Calu3 (cell line): Measurements from ENCODE around the gene CLEC16A. TPM values are rescaled to one million over a fixed set of nuclear protein-coding genes. Genes with fewer than 3 reads are reported as not detected.
A peak's percentile ranks its signal among the peaks of the same experiment; 100 is the strongest.

Source experiments
- BruUV-seq: library from RNA; stranded (reverse); fragments of 400-500 nt; replicated peaks from 2 replicates; lab custom pipeline; 2021; lab: Mats Ljungman, UMichigan
- CTCF ChIA-PET: fragments of 300-600 bp; sonication (Branson Sonifier 250); formaldehyde crosslinking; loops from one replicate; lab custom pipeline; 2022; ENCODE audit warnings: antibody characterized with exemption; lab: Charles Lee
- DNase-seq: peaks from one replicate; pipeline ENCODE4 v3.0.0; 2022
- H3K27ac Mint-ChIP-seq: one replicate; pipeline ENCODE4 v1.8.0; 2022; ENCODE audit warnings: mixed read lengths; ENCODE audit not compliant: unreplicated experiment
- H3K27me3 Mint-ChIP-seq: one replicate; pipeline ENCODE4 v1.8.0; 2022; ENCODE audit warnings: mixed read lengths; ENCODE audit not compliant: unreplicated experiment
- H3K36me3 Mint-ChIP-seq: one replicate; pipeline ENCODE4 v1.8.0; 2022; ENCODE audit warnings: mild to moderate bottlenecking, moderate library complexity, mixed read lengths; ENCODE audit not compliant: insufficient read depth, unreplicated experiment
- H3K4me1 Mint-ChIP-seq: one replicate; pipeline ENCODE4 v1.8.0; 2022; ENCODE audit warnings: mild to moderate bottlenecking, low read depth, mixed read lengths; ENCODE audit not compliant: unreplicated experiment
- H3K4me3 Mint-ChIP-seq: one replicate; pipeline ENCODE4 v1.8.0; 2022; ENCODE audit warnings: mild to moderate bottlenecking, low read depth, moderate library complexity, mixed read lengths; ENCODE audit not compliant: unreplicated experiment
- H3K9me3 Mint-ChIP-seq: one replicate; pipeline ENCODE4 v1.8.0; 2022; ENCODE audit warnings: low read depth, mixed read lengths; ENCODE audit not compliant: unreplicated experiment
- CTCF ChIP-seq: fragments of 200-600 bp; IDR thresholded peaks from one replicate; pipeline ENCODE4 v1.8.0; 2022; ENCODE audit warnings: antibody characterized with exemption; ENCODE audit not compliant: unreplicated experiment
- intact Hi-C: fragments of 100-400 bp; cut with micrococcal nuclease; formaldehyde crosslinking; loops from one replicate; pipeline ENCODE4 v1.10.0; 2022; ENCODE audit not compliant: unreplicated experiment
- total RNA-seq: library from RNA; stranded (reverse); gene quantifications from 2 replicates; pipeline ENCODE4 v1.2.3, GENCODE V29; 2022

Gene CLEC16A
- total RNA-seq, 1 experiment from 2014 or later = 33.0 TPM

GRCh38 chr16:11056090-11056992 is 112.0 kb downstream of the CLEC16A start:
- Mint-ChIP-seq H3K4me3 (no peak overlapping the region), H3K4me1 (peaks cover 22% of the 10 kb centered on the region), H3K36me3 (peaks cover 5% of the 10 kb centered on the region), H3K9me3 (no peaks in the 10 kb centered on the region), H3K27me3 (no peaks in the 10 kb centered on the region), H3K27ac (peak overlapping the region; percentile 51)
- no TSS peak for BruUV-seq
- DNase-seq = no peak
- CTCF ChIA-PET = interaction anchor here (1.7 kb wide), 1 partner anchor 32 kb away, joined by 3 read pairs; no protein-coding TSS in a partner anchor
- intact Hi-C loops = no loop called here
- TF ChIP-seq CTCF = no peak

- intact Hi-C loops = no loop called here
- BruUV-seq = no TSS peak
- no peak for TF ChIP-seq CTCF
- Mint-ChIP-seq H3K9me3 (no peaks in the 10 kb centered on the region), H3K4me1 (peaks cover 22% of the 10 kb centered on the region), H3K4me3 (no peak overlapping the region), H3K27ac (peak overlapping the region; percentile 51), H3K27me3 (no peaks in the 10 kb centered on the region), H3K36me3 (peaks cover 5% of the 10 kb centered on the region)
- no peak for DNase-seq
- CTCF ChIA-PET = no interaction called here
These were observed 112.8 kb downstream of the CLEC16A start for GRCh38 chr16:11056993-11057649.

GRCh38 chr16:11057711-11058345 is 113.5 kb downstream of the CLEC16A start:
- BruUV-seq = no TSS peak
- no peak overlapping the region for H3K27ac Mint-ChIP-seq
- no peak for TF ChIP-seq CTCF
- no peak for DNase-seq
- no peaks in the 10 kb centered on the region for H3K9me3 Mint-ChIP-seq
- no peaks in the 10 kb centered on the region for H3K27me3 Mint-ChIP-seq
- CTCF ChIA-PET = no interaction called here
- no peak overlapping the region for H3K4me3 Mint-ChIP-seq
- intact Hi-C loops = no loop called here
- H3K36me3 Mint-ChIP-seq = peaks cover 5% of the 10 kb centered on the region
- H3K4me1 Mint-ChIP-seq = peaks cover 22% of the 10 kb centered on the region

GRCh38 chr16:11058832-11059231 is 114.5 kb downstream of the CLEC16A start:
- Mint-ChIP-seq H3K9me3 (no peaks in the 10 kb centered on the region), H3K36me3 (peaks cover 5% of the 10 kb centered on the region), H3K4me1 (peaks cover 22% of the 10 kb centered on the region), H3K27ac (no peak overlapping the region), H3K4me3 (no peak overlapping the region), H3K27me3 (no peaks in the 10 kb centered on the region)
- BruUV-seq = no TSS peak
- no peak for TF ChIP-seq CTCF
- DNase-seq = peak; percentile 44
- intact Hi-C loops = no loop called here
- CTCF ChIA-PET = interaction anchor here (0.6 to 1.1 kb wide), 3 partner anchors 9 to 25 kb away, joined by 3 read pairs; no protein-coding TSS in a partner anchor
